Heart right ventricle (tissue), 16 donors: ENCODE data around the gene PCDHB12. TPM values are rescaled to one million over a fixed set of nuclear protein-coding genes. Genes with fewer than 3 reads are reported as not detected.
"Not testable (repeated sequence)": the region's sequence is repeated elsewhere in the genome, so short reads cannot be mapped to it uniquely, and the experiment has no call there.

Experiments
- ATAC-seq, 8 donors: fragments of 200-7000 bp; cut with Tn5 transposase; one replicate each; pipeline ENCODE4 v1.9.1; 2020; ENCODE audit warnings: mild to moderate bottlenecking in 8 of 8, moderate library complexity in 8 of 8, moderate number of reproducible peaks in 1 of 8
- DNase-seq, 2 donors: peaks; one replicate each; pipeline ENCODE4 v3.0.0-alpha.2; 2020
- H3K27ac ChIP-seq, 10 donors: fragments of 200-600 bp; sonication (generic) in 2 of 10; one replicate each; pipeline versions ENCODE4 v1.5.0 to v1.8.0; 2020 to 2022; ENCODE audit warnings: mild to moderate bottlenecking in 3 of 10
- H3K27me3 ChIP-seq, 7 donors: fragments of 200-600 bp; one replicate each; pipeline ENCODE4 v1.8.0; 2021 to 2022; ENCODE audit warnings: mild to moderate bottlenecking in 2 of 7
- H3K36me3 ChIP-seq, 9 donors: fragments of 200-600 bp; sonication (generic) in 1 of 9; one replicate each; pipeline versions ENCODE4 v1.5.0 to v1.8.0; 2020 to 2022; ENCODE audit warnings: mild to moderate bottlenecking in 2 of 9
- H3K4me1 ChIP-seq, 9 donors: fragments of 200-600 bp; sonication (generic) in 1 of 9; one replicate each; pipeline versions ENCODE4 v1.5.0 to v1.8.0; 2020 to 2022; ENCODE audit warnings: mild to moderate bottlenecking in 4 of 9
- H3K4me3 ChIP-seq, 10 donors: fragments of 200-600 bp; sonication (generic) in 2 of 10; one replicate each; pipeline versions ENCODE4 v1.5.0 to v1.8.0; 2020 to 2022; ENCODE audit warnings: mild to moderate bottlenecking in 7 of 10, moderate library complexity in 2 of 10
- H3K9me3 ChIP-seq, 11 donors: fragments of 200-600 bp in 10 of 11; sonication (generic) in 2 of 11; one replicate each; pipeline versions ENCODE4 v1.5.0 to v1.8.0; 2013 to 2022; ENCODE audit warnings: mild to moderate bottlenecking in 2 of 11, control low read depth in 1 of 11, moderate library complexity in 1 of 11
- CTCF ChIP-seq, 9 donors: fragments of 200-600 bp; sonication (generic) in 2 of 9; IDR thresholded peaks; one replicate each; pipeline versions ENCODE4 v1.5.0 to v1.8.0; 2021 to 2022; ENCODE audit warnings: antibody characterized with exemption in 9 of 9, mild to moderate bottlenecking in 5 of 9, moderate library complexity in 1 of 9
- WGBS, 2 donors: extraction: QIAGEN DNeasy Blood & Tissue Kit; methylation state at CpG; one replicate each; pipeline ENCODE4 v1.1.7; 2013; ENCODE audit warnings: inconsistent platforms in 1 of 2; 5-methylcytosine and 5-hydroxymethylcytosine counted together
- intact Hi-C, 10 donors: fragments of 100-400 bp; cut with DNase I; formaldehyde crosslinking; loops; one replicate each; pipeline versions ENCODE4 v1.11.1 to v1.14.2; 2022
- polyA plus RNA-seq, 2 donors: library from polyadenylated mRNA; stranded (reverse); fragments of 200-250 nt; gene quantifications; one replicate each; pipeline ENCODE4 v1.2.3, GENCODE V29; 2013
- total RNA-seq, 10 donors: library from RNA; stranded (reverse); fragmentation: NEBNext Ultra II Directional in 3 of 10; extraction: Animal tissue kit (Norgen Biotek cat#: 25700) in 3 of 10; gene quantifications; one replicate each; pipeline versions ENCODE4 v1.2.1 to v1.2.4, GENCODE V29; 2021 to 2023
- donor health status: Arrhythmogenic right ventricular cardiomyopathy.
- donor health status: ischemic (EF 13 %, LVEDD 7.1; RV severe dilation, severe dysfunction).
- donor health status: healthy with polysubstance abuse.
- donor health status: DM: no; HTN: yes; CAD: no.
- donor health status: DM: no; HTN: no; CAD: no.
- donor health status: ischemic (EF 25% LVEDD 6.9; RV normal size, moderate dysfunction).
- donor health status: ischemic (EF 25% LVEDD 5.7; RV mildly dilated, moderate dysfunction).
- donor health status: healthy.
- donor health status: DM: yes; HTN: yes; CAD: no.
- donor health status: Ischemic cardiomyopathy.
- donor health status: ischemic (EF 35%, LVEDD 5.7; RV mildly dilated, moderate dysfunction).
- donor health status: nonischemic (EF 11% LVEDD 7.7; RV severe dilation, severe dysfunction).
- donor health status: DM: yes; HTN: yes; CAD: no.
- donor health status: PGD.
- donor health status: ischemic (EF 29% LVEDD 5.4; RV normal size, mild dysfunction).
- donor health status: nonischemic (EF 23%, LVEDD 6.1; RV moderate dilation, normal function).

Gene PCDHB12
- total and polyA plus RNA-seq, 12 donors, result 0.51 to 1.7 (median 1.0) TPM

- ATAC-seq (peak in 1 of 8 donors; percentile 65), DNase-seq (no peak)
- Histone ChIP-seq H3K9me3 (peaks cover 0 to 98% (median 56%) of the 10 kb centered on the region in 11 donors), H3K36me3 (peaks cover 0 to 24% (median 0%) of the 10 kb centered on the region in 9 donors), H3K27me3 (peaks cover 0 to 13% (median 0%) of the 10 kb centered on the region in 7 donors), H3K27ac (no peak within 1 kb of the TSS), H3K4me3 (peak within 1 kb of the TSS in 7 of 10 donors; percentile 12 to 40 (median 29)), H3K4me1 (no peaks in the 10 kb centered on the region)
- TF ChIP-seq CTCF (IDR thresholded peaks at IDR 0.05), result peak in 6 of 9 donors; percentile 15 to 43 (median 26)
- WGBS, 2 donors, result 25 to 26% methylated on average over 15 of the region's 15 CpGs
- intact Hi-C loops, result loop anchor here in 3 of 10 donors (5.0 to 10.0 kb wide), 3 partner anchors 92 to 344 kb away; no protein-coding TSS in a partner anchor
Observed at GRCh38 chr5:141223112-141223783, 14.7 kb downstream of the PCDHB12 start, which contains the start of gene PCDHB14. PCDHB14 (plus strand) TSS chr5:141223343; CDS start chr5:141223506, 163 bp downstream.

GRCh38 chr5:141224844-141225243 is 16.3 kb downstream of the PCDHB12 start:
- peaks cover 0 to 13% (median 0%) of the 10 kb centered on the region in 7 donors for H3K27me3 ChIP-seq
- not testable (repeated sequence) for ATAC-seq, H3K36me3 ChIP-seq, H3K4me3 ChIP-seq, H3K27ac ChIP-seq, H3K4me1 ChIP-seq, DNase-seq
- intact Hi-C loops, result loop anchor here in 3 of 10 donors (5.0 to 10.0 kb wide), 3 partner anchors 90 to 342 kb away; no protein-coding TSS in a partner anchor
- 20% methylated on average over 32 to 34 of the region's 40 CpGs for WGBS, 2 donors
- H3K9me3 ChIP-seq, result peaks cover 0 to 94% (median 59%) of the 10 kb centered on the region in 11 donors

GRCh38 chr5:141225421-141225820 is 16.9 kb downstream of the PCDHB12 start:
- intact Hi-C loops, result loop anchor here in 2 of 10 donors (10.0 kb wide), 2 partner anchors 89 to 339 kb away; no protein-coding TSS in a partner anchor
- DNase-seq, H3K4me3 ChIP-seq, H3K36me3 ChIP-seq, ATAC-seq, H3K27ac ChIP-seq, H3K4me1 ChIP-seq: not testable (repeated sequence)
- 25 to 29% methylated on average over 20 to 30 of the region's 30 CpGs for WGBS, 2 donors
- H3K9me3 ChIP-seq, result peaks cover 0 to 93% (median 55%) of the 10 kb centered on the region in 11 donors
- H3K27me3 ChIP-seq, result peaks cover 0 to 13% (median 0%) of the 10 kb centered on the region in 7 donors

GRCh38 chr5:141234109-141234667 is 25.7 kb downstream of the PCDHB12 start:
- Histone ChIP-seq H3K9me3 (peaks cover 6 to 95% (median 73%) of the 10 kb centered on the region in 11 donors), H3K27me3 (peaks cover 0 to 25% (median 13%) of the 10 kb centered on the region in 7 donors), H3K4me1 (no peaks in the 10 kb centered on the region), H3K4me3 (peak overlapping the region in 7 of 10 donors; percentile 2 to 44 (median 32)), H3K27ac (no peak overlapping the region), H3K36me3 (peaks cover 0 to 4% (median 0%) of the 10 kb centered on the region in 9 donors)
- 5% methylated on average over 15 of the region's 15 CpGs for WGBS, 2 donors
- ATAC-seq (no peak), DNase-seq (no peak)
- intact Hi-C loops, result no loop called here
- peak in 6 of 9 donors; percentile 14 to 36 (median 30) for TF ChIP-seq CTCF (IDR thresholded peaks at IDR 0.05)

- H3K27ac ChIP-seq, intact Hi-C loops, DNase-seq, H3K36me3 ChIP-seq, H3K4me3 ChIP-seq, H3K4me1 ChIP-seq, ATAC-seq: not testable (repeated sequence)
- WGBS, 2 donors, result 19 to 24% methylated on average over 39 to 40 of the region's 40 CpGs
- Histone ChIP-seq H3K9me3 (peaks cover 6 to 100% (median 82%) of the 10 kb centered on the region in 11 donors), H3K27me3 (peaks cover 0 to 39% (median 26%) of the 10 kb centered on the region in 7 donors)
Observed at GRCh38 chr5:141235922-141236321, 27.4 kb downstream of the PCDHB12 start.
